Limb (tissue), 2 donors: Measurements from ENCODE around the gene RAP2A.

Source experiments
- DNase-seq, 2 donors: peaks; one replicate each; pipeline ENCODE4 v3.0.0-alpha.2; 2016; ENCODE audit errors: extremely low spot score in 2 of 2

The RAP2A gene

DNA sequence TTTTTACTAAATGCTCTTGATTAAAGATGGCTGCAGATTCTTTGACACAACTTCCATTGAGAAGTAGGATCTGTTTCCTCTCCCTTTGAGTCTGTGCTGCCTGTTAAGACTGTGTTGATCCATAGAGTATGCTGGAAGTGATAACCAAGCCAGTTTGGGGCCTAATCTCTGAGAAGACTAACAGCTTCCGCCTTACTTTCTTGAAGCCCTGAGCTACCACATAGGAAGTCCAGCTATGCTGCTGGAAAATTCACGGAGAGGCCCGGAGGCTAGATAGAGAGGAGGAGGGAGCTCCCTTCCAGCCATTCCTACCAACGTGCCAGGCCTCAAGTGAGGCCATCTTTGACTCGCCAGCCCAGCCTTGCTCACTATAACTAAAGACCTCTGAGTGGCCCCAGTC, 12.5 kb downstream of the RAP2A start:
- no peak for DNase-seq

DNA sequence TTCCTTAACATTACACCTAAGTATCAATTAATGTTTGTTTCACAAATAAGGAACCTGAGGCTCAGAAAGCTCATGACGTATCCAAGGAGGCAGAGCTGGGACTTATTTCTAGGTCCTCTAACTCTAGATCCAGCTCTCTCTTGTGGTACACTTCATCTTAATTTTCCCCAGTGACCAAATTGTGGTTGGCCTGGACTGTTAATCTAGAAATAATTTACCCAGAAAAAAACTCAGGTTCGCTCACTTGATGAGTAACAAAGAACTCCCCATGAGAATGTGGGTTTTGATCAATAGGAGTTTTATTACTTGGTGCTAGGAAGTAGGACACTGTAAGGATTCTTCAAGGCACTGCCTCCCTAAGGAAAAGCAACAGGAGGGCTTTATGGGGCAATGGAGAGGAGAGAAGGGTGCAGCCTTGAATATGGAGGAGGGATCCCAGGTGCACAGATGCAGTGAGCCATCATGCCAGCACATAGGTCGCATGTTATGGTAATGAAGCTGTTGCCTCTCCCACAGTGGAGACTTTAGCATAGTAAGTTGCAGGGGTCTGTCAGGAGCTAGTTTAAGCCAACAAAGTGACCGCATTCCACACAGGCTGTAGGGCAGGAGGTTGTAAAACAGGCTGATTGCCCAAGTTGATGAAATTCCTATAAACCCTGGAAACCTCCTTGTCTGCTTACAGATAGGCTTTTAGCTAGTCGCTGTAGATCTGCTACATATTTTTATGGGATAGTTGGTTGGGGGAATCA, 14.7 kb downstream of the RAP2A start:
- DNase-seq: no peak

DNA sequence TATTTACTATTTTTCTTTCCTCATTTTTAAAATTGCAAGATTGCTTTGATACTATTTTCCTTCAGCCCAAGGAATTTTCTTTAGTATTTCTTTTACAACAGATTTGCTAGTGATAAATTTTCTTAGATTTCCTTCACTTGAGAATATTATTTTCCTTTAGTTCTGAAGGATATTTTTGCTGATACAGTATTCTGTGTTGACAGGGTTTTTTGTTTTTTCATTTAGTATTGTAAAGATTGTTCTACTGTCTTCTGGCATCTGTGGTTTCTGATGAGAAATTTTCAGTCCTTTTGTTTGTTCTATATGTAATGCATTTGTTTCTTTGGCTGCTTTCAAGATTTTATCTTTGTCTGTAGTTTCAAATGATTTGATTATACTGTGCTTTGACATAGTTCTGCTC, 20.7 kb downstream of the RAP2A start:
- no peak for DNase-seq

DNA sequence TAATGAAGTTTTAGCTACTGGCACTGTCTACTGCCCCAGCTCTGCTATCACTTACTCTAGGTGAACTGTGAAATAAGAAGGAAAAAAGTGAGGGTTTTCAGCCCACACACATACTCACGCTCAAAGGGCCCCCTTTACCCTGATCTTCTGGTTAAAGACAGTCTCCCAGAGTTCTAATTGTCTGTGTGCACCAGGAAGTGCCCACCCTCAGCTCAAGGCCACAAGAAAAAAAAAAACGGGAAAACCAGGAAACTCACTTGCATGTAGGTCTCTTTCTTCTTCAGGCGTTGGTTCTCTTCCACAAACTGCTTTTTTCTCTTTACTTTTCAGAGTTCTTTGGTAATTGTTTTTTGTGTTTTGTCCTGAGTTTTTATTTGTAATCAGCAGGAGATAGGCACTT, 22.1 kb downstream of the RAP2A start:
- DNase-seq: no peak

DNA sequence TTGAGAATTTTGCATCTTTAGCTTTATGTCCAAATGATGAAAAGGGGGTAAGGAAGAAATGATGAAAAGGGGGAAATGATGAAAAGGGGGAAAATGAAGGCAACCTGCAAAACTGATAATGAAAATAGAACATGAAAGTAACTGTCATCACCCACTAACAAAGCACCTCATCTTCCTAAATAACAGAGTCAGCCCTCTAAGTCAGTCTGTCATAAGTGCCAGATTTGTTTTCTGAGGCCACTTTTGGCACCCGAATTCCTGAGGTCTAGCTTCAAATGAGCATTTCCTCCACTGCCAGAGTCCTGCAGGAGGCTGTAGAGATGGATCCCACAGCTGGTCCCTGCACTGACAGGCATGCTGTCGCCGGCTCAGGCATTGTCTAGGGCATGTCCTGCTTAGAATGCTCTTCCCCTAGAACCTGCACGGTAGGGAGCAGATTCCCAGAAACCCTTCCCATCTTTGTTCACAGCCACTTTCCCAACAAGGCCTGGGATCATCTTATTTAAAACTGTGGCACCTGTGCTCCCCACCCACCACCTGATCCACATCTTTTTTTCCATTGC, 25.3 kb downstream of the RAP2A start:
- DNase-seq: no peak

DNA sequence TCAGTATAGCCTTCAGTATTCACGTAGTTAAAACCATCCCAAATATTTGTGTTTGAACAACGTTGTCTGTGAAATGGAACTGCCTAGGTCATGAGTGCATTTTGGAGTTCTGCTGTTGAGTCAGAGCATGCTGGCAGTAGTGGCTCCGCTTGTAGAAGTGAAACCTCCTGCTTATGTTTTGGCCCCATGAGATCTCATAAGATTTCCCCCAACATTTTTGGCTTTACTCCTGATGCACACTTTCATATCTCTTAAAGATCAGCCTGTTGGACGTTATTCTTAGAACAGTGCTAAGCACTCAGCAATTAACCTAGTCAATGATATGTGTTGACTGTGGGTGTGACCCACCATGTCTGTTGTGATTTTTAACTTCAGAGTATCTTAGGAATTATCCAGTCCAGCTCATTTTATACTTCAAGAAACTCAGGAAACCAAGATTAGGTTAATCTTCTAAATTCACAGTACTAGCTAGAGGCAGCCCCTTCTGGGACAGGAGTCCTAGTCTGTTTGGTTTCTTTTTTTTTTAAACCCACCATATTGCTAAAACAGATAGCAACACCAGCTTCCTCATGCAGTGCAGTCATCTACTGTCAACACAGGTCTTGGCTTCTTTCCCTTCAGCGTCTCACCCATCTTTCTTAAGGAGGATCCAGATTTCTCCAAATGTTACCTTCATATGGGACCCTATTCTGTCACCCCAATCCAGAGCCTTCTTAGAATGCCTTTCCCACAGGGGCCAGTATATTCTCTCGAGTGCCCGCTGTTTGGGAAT, 26.2 kb downstream of the RAP2A start:
- DNase-seq: no peak

DNA sequence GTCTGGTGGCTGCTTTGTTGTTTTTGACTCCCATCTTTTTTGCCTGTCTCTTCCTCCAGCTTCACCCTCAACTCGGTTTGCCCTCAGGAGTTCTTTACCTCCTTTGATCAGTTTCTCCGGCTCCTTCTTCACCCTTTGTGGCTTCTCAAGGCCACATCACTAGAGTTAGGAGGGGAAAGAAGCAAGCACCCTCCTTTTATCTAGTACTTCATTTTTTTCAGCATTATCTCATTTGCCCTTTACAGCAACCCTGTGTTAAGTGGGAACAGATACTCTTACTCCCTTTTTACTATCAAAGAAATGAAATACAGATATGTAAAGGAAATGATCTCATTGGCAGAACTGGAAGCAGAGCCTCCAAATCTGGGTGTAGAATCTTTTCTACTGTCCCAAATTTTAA, 26.9 kb downstream of the RAP2A start:
- DNase-seq: no peak

DNA sequence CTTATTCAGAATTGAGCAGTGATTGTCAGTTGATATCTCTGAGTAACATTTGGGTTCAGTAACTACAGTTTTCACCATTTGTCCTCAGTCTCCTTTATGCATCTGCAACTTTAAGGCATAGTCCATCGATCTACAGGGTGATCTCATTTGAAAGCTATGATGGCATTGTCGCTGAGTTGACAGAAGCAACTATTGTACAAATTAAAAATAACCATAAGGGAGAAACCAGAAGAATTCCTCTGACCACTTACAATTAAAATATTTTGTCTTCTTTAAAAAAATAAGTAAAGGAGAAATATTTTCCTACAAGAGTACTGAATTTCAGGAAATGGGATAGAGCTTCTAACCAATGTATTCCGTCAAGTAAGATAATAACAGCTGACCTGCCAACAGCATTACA, 30.6 kb downstream of the RAP2A start:
- no peak for DNase-seq

DNA sequence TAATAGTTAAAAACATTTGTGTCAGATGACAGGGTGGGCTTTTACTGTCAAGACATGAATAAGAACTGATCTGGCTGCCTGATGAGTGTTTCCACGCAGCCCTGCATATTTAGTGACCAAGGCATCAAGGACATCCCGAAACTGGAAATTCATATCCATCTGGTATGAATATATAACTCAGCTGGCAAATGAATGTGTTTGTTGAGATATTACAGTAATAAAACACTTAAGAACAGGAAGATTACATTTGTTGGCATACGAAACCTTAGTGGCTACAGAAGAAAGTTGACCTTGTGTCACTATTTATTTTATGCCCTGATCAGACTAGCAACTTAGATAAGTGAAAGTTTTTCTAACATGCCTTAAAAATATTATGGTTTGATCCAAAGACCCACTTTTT, 32.8 kb downstream of the RAP2A start:
- DNase-seq: no peak

DNA sequence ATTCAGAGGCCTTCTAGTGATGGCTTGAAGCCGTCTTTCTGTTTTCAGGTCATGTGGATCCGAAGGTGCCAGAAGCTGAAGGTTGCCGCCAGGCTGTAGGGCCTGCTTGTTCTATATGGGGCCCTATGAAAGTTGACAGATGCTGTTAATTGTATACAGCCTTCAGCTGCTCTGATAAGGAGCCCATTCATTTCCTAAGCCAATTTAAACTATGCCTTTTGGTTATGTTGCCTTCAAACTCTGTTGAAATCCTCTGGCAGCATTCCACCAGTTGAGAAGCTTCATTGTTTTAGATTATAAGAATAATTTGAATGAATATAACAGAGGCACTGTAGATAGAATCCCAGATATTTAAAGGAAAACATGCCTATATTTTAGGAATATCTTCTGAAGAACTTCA, 34.4 kb downstream of the RAP2A start:
- DNase-seq: peak in 1 of 2 donors; percentile 28

DNA sequence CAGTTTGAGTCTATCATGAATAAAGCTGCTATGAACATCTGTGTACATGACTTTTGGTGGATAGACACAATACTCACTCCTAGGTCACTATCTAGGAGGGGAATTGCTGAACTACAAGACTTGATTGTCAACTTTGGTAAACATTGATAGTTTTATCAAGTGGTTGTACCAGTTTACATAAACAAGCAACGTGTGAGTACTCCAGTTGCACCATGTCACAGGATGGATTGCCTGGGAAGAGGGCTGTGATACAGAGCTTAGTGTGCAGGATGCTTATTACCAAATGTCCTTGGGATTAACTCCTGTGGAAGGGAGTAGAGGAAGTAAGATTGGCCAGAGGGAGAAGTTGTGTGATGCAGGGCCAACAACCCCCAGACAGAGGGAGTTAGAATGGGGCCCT, 37.7 kb downstream of the RAP2A start:
- no peak for DNase-seq

DNA sequence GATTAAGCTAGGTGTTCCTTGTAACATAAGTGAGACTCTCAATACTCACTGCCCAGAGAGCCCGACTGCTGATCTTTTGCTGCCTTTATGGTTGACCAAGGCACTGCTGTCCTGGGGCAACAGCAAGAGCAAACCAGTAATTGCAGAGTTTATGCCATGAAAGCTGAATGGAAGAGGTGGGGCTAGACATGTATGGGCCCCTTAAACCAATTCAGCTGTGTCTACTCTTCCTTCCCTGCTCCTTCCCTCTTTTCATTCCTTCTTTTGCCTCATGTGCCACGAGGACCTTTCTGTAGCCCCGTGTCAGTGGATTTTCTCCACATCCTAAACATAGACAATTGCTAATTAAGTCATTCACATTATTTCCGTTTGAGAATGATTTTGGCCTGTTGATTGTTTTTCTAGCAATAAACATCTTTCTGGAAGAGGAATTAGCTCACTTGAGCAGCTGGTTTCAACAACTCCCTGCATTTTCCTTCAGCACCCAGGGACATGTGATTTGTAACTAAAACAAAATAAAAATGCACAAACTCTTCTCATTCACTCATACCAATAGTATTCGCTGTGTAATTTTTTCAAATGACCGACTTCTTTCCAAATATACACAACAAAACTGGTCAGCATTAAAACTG, 40.5 kb downstream of the RAP2A start:
- no peak for DNase-seq

DNA sequence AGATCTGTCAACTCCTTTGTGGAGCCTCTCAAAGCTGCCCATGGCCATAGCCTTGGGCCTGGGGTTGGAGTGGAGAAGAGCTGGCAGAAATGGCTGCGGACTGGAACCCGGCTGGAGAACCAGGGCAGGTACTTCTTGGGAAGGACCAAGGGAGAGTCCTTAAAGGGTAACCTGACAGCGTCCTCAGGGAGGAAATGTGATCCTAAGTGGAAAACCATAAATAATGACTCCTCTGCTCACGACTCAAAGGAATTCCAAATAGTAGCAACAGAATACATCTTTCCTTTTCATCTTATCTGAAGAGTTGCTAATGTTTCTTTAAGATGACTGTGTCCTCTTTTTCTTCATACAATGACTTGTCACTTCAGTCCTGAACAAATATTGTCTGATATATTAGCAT, 41.0 kb downstream of the RAP2A start:
- no peak for DNase-seq

DNA sequence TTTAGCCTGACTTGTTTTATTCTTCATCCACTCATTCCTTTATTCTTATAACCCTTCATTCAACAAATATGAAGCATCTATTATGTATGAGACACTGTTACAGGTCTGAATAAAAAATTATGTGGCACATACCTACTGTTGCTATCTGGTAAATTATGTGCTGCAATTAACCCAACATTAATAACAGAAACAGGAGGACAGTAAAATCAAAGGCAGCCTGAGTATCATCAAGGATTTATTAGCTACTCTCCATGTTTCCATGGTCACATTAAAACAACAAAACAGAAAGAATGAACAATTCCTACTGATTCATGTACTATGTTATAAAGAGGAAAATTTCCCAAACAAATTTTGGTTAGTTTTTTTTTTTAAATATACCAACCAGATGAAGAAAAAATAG, 43.9 kb downstream of the RAP2A start:
- no peak for DNase-seq

DNA sequence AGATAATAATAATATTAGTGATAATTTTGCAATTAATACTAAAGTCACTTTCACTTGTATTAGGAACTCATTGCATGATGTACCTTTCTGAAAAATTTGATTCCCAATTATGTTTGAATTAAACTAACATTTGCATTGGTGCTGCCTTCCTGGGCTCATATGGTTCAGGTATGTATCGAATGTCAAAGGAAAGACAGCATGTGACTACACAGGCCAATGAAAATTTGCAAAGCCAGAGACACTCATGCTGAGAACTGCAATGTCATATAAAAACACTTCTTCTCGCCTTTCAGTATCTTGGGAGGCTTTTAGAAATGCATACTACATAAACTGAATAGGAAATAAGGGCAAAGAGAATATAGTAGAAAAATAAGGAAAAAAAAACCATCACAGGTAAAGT, 44.3 kb downstream of the RAP2A start:
- no peak for DNase-seq

DNA sequence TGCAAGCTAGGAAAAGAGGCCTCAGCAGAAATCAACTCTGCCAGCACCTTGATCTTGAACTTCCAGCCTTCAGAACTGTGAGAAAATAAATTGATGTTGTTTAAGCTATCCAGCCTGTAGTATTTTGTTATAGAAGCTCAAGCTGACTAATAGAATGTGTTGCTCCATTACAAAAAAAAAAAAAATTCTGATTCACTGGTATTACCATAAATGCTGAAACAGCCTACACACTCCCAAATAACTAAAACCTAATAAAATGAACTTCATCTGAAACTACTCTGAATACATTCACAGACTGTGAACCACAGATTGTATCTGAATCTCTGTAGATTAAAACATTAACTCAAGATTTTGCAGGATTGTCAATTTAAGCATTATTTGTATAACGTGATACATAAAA, 49.5 kb downstream of the RAP2A start:
- no peak for DNase-seq

DNA sequence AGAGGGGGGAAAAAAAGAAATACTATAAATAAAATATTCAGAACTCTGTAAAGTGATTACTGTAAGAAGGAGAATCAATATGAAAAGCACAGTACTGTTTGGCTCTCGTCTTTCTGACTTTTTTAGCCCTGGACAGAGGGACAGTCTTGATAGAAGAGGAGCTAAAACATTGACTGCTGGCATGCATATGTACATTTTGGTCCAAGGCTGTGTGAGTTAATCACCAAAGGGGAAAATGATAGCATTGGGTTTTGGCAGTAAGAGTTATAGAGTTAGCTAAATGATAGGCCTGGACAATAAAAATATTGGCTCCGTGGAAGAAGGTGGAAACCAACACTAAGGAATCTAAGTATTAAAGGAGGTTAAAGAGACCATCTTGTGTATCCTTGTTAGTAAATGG, 50.3 kb downstream of the RAP2A start:
- no peak for DNase-seq

DNA sequence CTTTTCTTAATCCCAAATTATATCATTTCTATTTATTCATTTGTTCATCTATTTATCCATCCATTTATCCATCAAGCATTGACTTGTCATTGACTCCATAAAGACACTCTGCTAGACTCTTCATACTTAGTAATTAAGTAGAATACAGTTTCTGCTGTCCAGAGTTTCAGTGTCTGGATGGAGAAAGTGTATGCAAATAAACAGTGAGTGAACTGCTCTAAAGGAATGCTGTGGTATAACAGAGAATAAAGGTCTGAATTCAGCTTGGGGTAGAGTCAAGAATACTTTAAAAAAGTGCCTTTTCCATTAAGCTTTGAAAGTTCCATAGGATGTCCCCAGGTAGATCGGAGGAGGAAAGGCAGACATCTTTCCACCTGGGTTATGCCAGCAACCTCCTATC, 51.4 kb downstream of the RAP2A start:
- DNase-seq: no peak

DNA sequence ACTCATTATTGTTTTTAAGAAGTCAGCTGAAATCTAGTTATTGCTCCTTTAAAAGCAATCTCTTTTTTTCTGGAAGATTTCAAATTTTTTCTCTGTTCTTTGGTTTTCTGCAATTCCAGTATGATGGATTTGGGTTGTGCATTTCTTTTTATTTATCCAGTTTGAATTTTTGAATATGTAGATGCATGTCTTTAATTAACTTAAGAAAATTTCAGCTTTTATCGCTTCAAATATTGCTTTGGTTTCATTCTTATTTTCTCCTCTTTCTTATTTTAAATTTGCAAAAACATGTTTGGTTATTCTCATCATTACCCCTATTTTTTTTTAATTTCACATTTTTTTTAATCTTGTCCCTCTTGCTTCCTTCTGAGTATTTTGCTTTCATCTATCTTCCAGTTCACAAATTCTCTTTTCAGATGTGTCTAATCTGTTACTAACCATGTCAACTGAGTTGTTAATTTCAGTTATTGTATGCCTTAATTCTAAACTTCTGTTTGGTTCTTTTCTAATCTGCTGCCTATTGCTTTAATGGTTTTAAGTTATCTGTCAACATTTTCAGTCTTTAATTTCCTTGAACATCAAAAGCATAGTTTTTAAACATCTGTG, 56.8 kb downstream of the RAP2A start:
- DNase-seq: no peak

DNA sequence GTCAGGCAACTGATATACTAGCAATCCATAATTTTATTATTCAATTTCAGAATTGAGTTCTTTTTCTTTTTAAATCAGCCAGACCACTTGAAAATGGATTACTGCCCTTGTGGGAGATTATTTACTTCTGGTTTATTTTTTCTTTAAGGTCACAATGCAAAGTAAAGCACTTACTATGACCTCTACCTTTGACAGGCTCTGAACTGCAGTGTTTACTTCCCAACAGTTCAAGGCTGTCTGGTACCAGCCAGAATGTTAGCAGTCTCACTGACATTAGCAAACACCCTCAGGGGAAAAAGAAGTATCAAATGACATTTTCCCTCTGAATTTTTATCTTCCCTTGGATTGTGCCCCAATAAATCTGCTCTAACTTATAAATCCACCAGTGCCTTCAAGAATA, 57.5 kb downstream of the RAP2A start:
- DNase-seq: no peak

DNA sequence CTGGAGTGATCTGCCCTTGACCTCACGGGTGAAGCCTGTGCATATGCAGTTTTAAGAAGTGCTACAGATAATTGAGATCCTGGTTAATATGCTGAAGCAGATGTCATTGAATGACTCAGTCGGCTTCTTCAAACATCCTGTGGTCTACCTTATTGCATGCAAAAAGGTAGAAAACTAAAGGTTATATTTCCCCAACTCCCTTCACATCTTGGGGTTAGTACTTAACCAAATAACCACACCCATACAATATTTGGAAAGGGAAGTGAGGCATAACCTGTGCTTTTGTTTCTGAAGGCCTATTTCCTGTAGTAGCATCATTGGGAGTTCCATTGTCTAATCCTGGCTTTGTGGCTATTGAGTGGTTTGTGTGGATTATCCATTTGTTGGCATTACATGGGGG, 58.3 kb downstream of the RAP2A start:
- DNase-seq: no peak
